Left lung (tissue), 10 donors: ENCODE data around the gene PRMT3. TPM values are rescaled to one million over a fixed set of nuclear protein-coding genes. Genes with fewer than 3 reads are reported as not detected.
A peak's percentile ranks its signal among the peaks of the same experiment; 100 is the strongest.
"Not testable (repeated sequence)": the region's sequence is repeated elsewhere in the genome, so short reads cannot be mapped to it uniquely, and the experiment has no call there.

Source experiments
- ATAC-seq: fragments of 200-7000 bp; cut with Tn5 transposase; one replicate; pipeline ENCODE4 v1.9.1; 2020; ENCODE audit warnings: moderate library complexity
- DNase-seq, 4 donors: peaks; one replicate each; pipeline ENCODE4 v3.0.0-alpha.2; 2013 to 2020
- H3K27ac ChIP-seq, 2 donors: fragments of 200-600 bp; sonication (generic) in 1 of 2; one replicate each; pipeline versions ENCODE4 v1.5.0 to v1.8.0; 2020 to 2021
- H3K27me3 ChIP-seq, 2 donors: fragments of 200-600 bp; sonication (generic) in 1 of 2; one replicate each; pipeline versions ENCODE4 v1.5.0 to v1.8.0; 2020 to 2021
- H3K36me3 ChIP-seq, 2 donors: fragments of 200-600 bp; sonication (generic) in 1 of 2; one replicate each; pipeline versions ENCODE4 v1.5.0 to v1.8.0; 2020 to 2021
- H3K4me1 ChIP-seq, 2 donors: fragments of 200-600 bp; one replicate each; pipeline ENCODE4 v1.8.0; 2021
- H3K4me3 ChIP-seq, 2 donors: fragments of 200-600 bp; sonication (generic) in 1 of 2; one replicate each; pipeline versions ENCODE4 v1.5.0 to v1.8.0; 2020 to 2021; ENCODE audit warnings: mild to moderate bottlenecking in 1 of 2
- H3K9me3 ChIP-seq, 2 donors: fragments of 200-600 bp; sonication (generic) in 1 of 2; one replicate each; pipeline versions ENCODE4 v1.5.0 to v1.8.0; 2020 to 2021
- intact Hi-C, 2 donors: fragments of 100-400 bp; cut with DNase I; formaldehyde crosslinking; loops; one replicate each; pipeline versions ENCODE4 v1.11.2 to v1.14.2; 2022
- polyA plus RNA-seq, 6 donors: library from polyadenylated mRNA; unstranded; fragments of 120-200 nt; gene quantifications; one replicate each; pipeline ENCODE4 v1.2.1, GENCODE V29; 2013; ENCODE audit not compliant: insufficient read length in 6 of 6
- total RNA-seq, 2 donors: library from RNA; stranded (reverse); fragmentation: NEBNext Ultra II Directional; extraction: Animal tissue kit (Norgen Biotek cat#: 25700); gene quantifications; one replicate each; pipeline ENCODE4 v1.2.1, GENCODE V29; 2021
- TF ChIP-seq, protein P1 (sequence below), 2 donors: fragments of 200-600 bp; sonication (generic) in 1 of 2; IDR thresholded peaks; one replicate each; pipeline versions ENCODE4 v1.5.0 to v1.8.0; 2021; ENCODE audit warnings: antibody characterized with exemption in 2 of 2
- donor health status: DM: no; HTN: yes; CAD: no.
- donor health status: DM: no; HTN: no; CAD: no.

The PRMT3 gene
- total and polyA plus RNA-seq, 8 donors = 8.0 to 17.3 (median 15.3) TPM

GRCh38 chr11:20363149-20363499 lies 24.4 kb upstream of the PRMT3 start:
- no peaks in the 10 kb centered on the region for H3K27me3 ChIP-seq
- H3K27ac ChIP-seq = peak overlapping the region in 1 of 2 donors; percentile 95
- peak overlapping the region; percentile 77 to 91 for H3K4me3 ChIP-seq
- intact Hi-C loops = no loop called here
- ATAC-seq (no peak), DNase-seq (no peak)
- H3K36me3 ChIP-seq = peaks cover 0 to 1% of the 10 kb centered on the region in 2 donors
- H3K4me1 ChIP-seq = peaks cover 6 to 44% of the 10 kb centered on the region in 2 donors
- TF ChIP-seq, protein P1, sequence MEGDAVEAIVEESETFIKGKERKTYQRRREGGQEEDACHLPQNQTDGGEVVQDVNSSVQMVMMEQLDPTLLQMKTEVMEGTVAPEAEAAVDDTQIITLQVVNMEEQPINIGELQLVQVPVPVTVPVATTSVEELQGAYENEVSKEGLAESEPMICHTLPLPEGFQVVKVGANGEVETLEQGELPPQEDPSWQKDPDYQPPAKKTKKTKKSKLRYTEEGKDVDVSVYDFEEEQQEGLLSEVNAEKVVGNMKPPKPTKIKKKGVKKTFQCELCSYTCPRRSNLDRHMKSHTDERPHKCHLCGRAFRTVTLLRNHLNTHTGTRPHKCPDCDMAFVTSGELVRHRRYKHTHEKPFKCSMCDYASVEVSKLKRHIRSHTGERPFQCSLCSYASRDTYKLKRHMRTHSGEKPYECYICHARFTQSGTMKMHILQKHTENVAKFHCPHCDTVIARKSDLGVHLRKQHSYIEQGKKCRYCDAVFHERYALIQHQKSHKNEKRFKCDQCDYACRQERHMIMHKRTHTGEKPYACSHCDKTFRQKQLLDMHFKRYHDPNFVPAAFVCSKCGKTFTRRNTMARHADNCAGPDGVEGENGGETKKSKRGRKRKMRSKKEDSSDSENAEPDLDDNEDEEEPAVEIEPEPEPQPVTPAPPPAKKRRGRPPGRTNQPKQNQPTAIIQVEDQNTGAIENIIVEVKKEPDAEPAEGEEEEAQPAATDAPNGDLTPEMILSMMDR (IDR thresholded peaks at IDR 0.05) = no peak
- H3K9me3 ChIP-seq = no peaks in the 10 kb centered on the region

DNA sequence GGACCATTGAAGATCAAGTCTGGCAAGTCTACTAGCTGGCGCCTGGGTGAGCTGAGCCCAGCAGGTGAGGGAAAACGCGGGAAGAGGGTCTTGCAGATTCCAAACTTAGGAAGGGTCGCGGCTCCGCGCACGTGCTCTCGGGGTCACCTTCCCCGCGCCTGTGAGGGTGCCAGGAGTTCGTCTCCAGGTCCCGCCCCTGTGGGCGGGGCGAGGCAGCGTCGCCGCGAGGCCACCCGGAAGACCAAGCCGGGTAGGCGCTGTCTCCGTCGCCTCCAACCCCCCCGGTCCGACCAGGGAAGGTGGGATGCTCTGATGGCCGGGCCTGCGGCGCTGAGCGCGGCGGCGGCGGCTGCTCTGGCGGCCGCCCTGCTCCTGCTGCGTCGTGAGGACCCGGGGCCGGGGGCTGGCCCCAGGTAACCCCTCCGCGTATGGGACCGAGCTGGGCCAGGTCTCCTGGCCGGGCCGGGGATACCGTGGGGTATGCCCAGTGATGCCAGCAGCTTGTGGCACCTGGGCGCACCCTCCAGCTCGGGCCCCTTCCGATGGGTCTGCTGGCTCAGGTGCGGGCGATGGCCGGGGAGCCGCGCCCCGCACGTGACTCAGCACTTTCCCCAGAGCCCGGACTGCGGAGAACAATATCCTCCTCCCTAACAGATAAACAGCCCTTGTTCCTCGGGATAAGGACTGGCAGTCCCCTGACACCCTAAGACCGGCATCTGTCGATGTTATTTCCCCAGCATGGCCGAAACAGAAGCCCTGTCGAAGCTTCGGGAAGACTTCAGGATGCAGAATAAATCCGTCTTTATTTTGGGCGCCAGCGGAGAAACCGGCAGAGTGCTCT lies 23.8 kb upstream of the PRMT3 start, which contains the start of gene HTATIP2:
TSS of gene HTATIP2 (plus strand) at position 215 of the 841 bp plus-strand sequence. CDS start at position 739, 524 bp downstream.
- no peaks in the 10 kb centered on the region for H3K9me3 ChIP-seq
- H3K27ac ChIP-seq = peak within 1 kb of the TSS; percentile 83 to 95
- peak within 1 kb of the TSS; percentile 77 to 91 for H3K4me3 ChIP-seq
- peak in 2 of 4 donors; percentile 80 to 96 for DNase-seq
- peaks cover 6 to 49% of the 10 kb centered on the region in 2 donors for H3K4me1 ChIP-seq
- TF ChIP-seq, protein P1 (IDR thresholded peaks at IDR 0.05) = no peak
- peaks cover 0 to 7% of the 10 kb centered on the region in 2 donors for H3K36me3 ChIP-seq
- peak; percentile 93 for ATAC-seq
- no peaks in the 10 kb centered on the region for H3K27me3 ChIP-seq
- intact Hi-C loops = no loop called here

- TF ChIP-seq, protein P1 (IDR thresholded peaks at IDR 0.05) = no peak
- no peaks in the 10 kb centered on the region for H3K9me3 ChIP-seq
- H3K4me1 ChIP-seq = peaks cover 6 to 49% of the 10 kb centered on the region in 2 donors
- H3K27ac ChIP-seq = peak overlapping the region; percentile 83 to 95
- H3K36me3 ChIP-seq = peaks cover 0 to 7% of the 10 kb centered on the region in 2 donors
- intact Hi-C loops = no loop called here
- peak in 1 of 4 donors; percentile 36 for DNase-seq
- ATAC-seq = peak; percentile 45
- H3K4me3 ChIP-seq = peak overlapping the region; percentile 77 to 91
- no peaks in the 10 kb centered on the region for H3K27me3 ChIP-seq
These were observed 23.1 kb upstream of the PRMT3 start for GRCh38 chr11:20364341-20364792.

- H3K4me3 ChIP-seq, H3K36me3 ChIP-seq, H3K27ac ChIP-seq, ATAC-seq, H3K9me3 ChIP-seq, intact Hi-C loops, DNase-seq, H3K27me3 ChIP-seq: not testable (repeated sequence)
- peaks cover 6 to 49% of the 10 kb centered on the region in 2 donors for H3K4me1 ChIP-seq
These were observed 22.1 kb upstream of the PRMT3 start for GRCh38 chr11:20365465-20365864.

DNA sequence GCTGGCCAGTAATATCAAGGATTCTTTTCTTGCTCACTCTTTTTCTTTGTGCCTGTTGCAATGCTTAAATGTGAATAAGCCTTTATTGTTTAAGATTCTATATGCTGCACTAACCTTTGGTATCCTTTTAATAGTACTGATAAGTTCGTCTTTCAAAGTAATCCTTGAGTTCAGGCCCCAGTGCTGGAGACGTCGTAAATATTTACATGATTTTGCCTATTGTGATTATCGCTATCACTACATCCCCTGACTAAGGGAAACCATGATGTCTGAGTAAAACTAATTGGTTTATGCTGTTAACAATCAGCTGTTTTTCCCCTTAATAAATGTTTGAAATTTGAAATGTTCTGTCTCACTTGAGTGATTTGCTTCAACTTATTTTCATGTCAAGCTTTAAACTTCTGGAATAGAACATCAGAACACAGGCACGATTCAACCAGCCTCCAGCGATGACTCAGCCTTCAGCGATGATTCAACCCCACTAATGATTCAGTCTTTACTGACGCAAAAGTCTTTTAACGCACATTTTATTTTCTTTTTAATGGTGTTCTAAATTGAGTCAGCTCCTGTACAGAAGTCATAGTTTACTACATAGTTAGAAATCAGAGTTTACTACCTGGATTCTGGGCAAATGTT lies 20.1 kb upstream of the PRMT3 start:
- DNase-seq (peak in 1 of 4 donors; percentile 47), ATAC-seq (peak; percentile 9)
- intact Hi-C loops = no loop called here
- no peak overlapping the region for H3K4me3 ChIP-seq
- peak overlapping the region in 1 of 2 donors; percentile 61 for H3K27ac ChIP-seq
- TF ChIP-seq, protein P1 (IDR thresholded peaks at IDR 0.05) = no peak
- no peaks in the 10 kb centered on the region for H3K27me3 ChIP-seq
- H3K36me3 ChIP-seq = peaks cover 0 to 20% of the 10 kb centered on the region in 2 donors
- peaks cover 6 to 49% of the 10 kb centered on the region in 2 donors for H3K4me1 ChIP-seq
- no peaks in the 10 kb centered on the region for H3K9me3 ChIP-seq
